Adrenal gland (tissue), 12 donors: ENCODE results near the gene GRIK5. TPM values are rescaled to one million over a fixed set of nuclear protein-coding genes. Genes with fewer than 3 reads are reported as not detected.

Source experiments
- DNase-seq, 7 donors: peaks; one replicate each; pipeline ENCODE4 v3.0.0-alpha.2; 2019 to 2020
- H3K27ac ChIP-seq, 5 donors: fragments of 200-600 bp; sonication (generic) in 4 of 5; 1 replicate in 3 of 5; 2 replicates in 2 of 5; pipeline versions ENCODE4 v1.5.1 to v1.8.0; 2016 to 2020; ENCODE audit warnings: mild to moderate bottlenecking in 1 of 5
- H3K27me3 ChIP-seq: fragments of 200-600 bp; 2 replicates; pipeline ENCODE4 v1.8.0; 2021
- H3K36me3 ChIP-seq, 2 donors: fragments of 200-600 bp; replicated peaks in 1 of 2; 1 replicate in 1 of 2; 2 replicates in 1 of 2; pipeline versions ENCODE4 v1.5.1 to v1.8.0; 2018 to 2022
- H3K4me1 ChIP-seq, 2 donors: fragments of 200-600 bp; replicated peaks in 1 of 2; 1 replicate in 1 of 2; 2 replicates in 1 of 2; pipeline versions ENCODE4 v1.5.1 to v1.8.0; 2018 to 2021
- H3K4me3 ChIP-seq, 4 donors: fragments of 200-600 bp; sonication (generic) in 3 of 4; one replicate each; pipeline ENCODE4 v1.5.1; 2016 to 2018
- H3K9me3 ChIP-seq, 3 donors: fragments of 200-600 bp; sonication (generic) in 1 of 3; replicated peaks in 1 of 3; 1 replicate in 2 of 3; 2 replicates in 1 of 3; pipeline versions ENCODE4 v1.5.1 to v1.8.0; 2016 to 2021
- CTCF ChIP-seq, 6 experiments: fragments of 450-650 bp in 4 of 6; fragments of 200-600 bp in 2 of 6; sonication (generic) in 1 of 6; IDR thresholded peaks; 1 replicate in 5 of 6; 2 replicates in 1 of 6; pipeline versions ENCODE4 v1.5.1 to v1.8.0; 2016 to 2021; ENCODE audit warnings: antibody characterized with exemption in 6 of 6, mild to moderate bottlenecking in 2 of 6, moderate library complexity in 1 of 6
- POLR2A ChIP-seq, 2 donors: fragments of 450-650 bp; IDR thresholded peaks; one replicate each; pipeline ENCODE4 v1.6.1; 2017; ENCODE audit warnings: antibody characterized with exemption in 2 of 2, mild to moderate bottlenecking in 2 of 2, moderate library complexity in 1 of 2
- WGBS, 4 donors: extraction: QIAGEN DNeasy Blood & Tissue Kit in 2 of 4; methylation state at CpG; one replicate each; pipeline versions ENCODE4 v1.1.5 to v1.1.7; 2013 to 2017; 5-methylcytosine and 5-hydroxymethylcytosine counted together
- intact Hi-C, 2 donors: fragments of 100-400 bp; cut with DNase I; formaldehyde crosslinking; loops; one replicate each; pipeline versions ENCODE4 v1.14.1 to v1.15.0; 2022 to 2023
- polyA plus RNA-seq, 3 donors: library from polyadenylated mRNA; stranded (reverse); fragments of 200-250 nt in 2 of 3; fragments of 350-450 nt in 1 of 3; fragmentation: Illumina TruSeq in 1 of 3; extraction: RNeasy Lipid Tissue Mini Kit (QIAGEN cat#74804) in 1 of 3; gene quantifications; one replicate each; pipeline ENCODE4 v1.2.3, GENCODE V29; 2013 to 2014
- total RNA-seq, 9 donors: library from RNA; depleted of rRNA in 4 of 9; stranded (reverse); fragments of >200 nt in 4 of 9; fragments of 120-200 nt in 1 of 9; fragmentation: NEBNext Ultra II Directional in 1 of 9; extraction: Animal tissue kit (Norgen Biotek cat#: 25700) in 1 of 9; gene quantifications; one replicate each; pipeline versions ENCODE4 v1.1.0 to v1.2.4, GENCODE V29; 2013 to 2023
- donor health status: healthy with polysubstance abuse.
- donor health status: Bipolar disorder and iron deficiency.
- donor health status: DM: yes; HTN: yes; CAD: no.
- donor health status: DM: no; HTN: no; CAD: no.
- donor health status: DM: no; HTN: no; CAD: no.
- donor health status: DM: yes; HTN: yes; CAD: no.

GRIK5 gene
- total and polyA plus RNA-seq, 12 donors: 0.24 to 11.9 (median 2.3) TPM; not detected in 1

- H3K4me1 ChIP-seq: peaks cover 0 to 7% of the 10 kb centered on the region in 2 donors
- peaks cover 26% of the 10 kb centered on the region for H3K27me3 ChIP-seq
- no peaks in the 10 kb centered on the region for H3K9me3 ChIP-seq
- H3K36me3 ChIP-seq: no peaks in the 10 kb centered on the region
- no peak for DNase-seq
- no peak for TF ChIP-seq CTCF (IDR thresholded peaks at IDR 0.05)
- no peak overlapping the region for H3K4me3 ChIP-seq
- no peak overlapping the region for H3K27ac ChIP-seq
- WGBS, 4 donors: 80 to 89% (median 84%) methylated on average over 4 of the region's 4 CpGs
- intact Hi-C loops: no loop called here
These were observed 80.0 kb downstream of the GRIK5 start for GRCh38 chr19:41990028-41990427.

GRCh38 chr19:41988947-41989346, 81.1 kb downstream of the GRIK5 start:
- no peak overlapping the region for H3K27ac ChIP-seq
- intact Hi-C loops: no loop called here
- whole genome bisulfite sequencing, 4 donors: 82 to 88% (median 85%) methylated on average over 9 of the region's 9 CpGs
- H3K36me3 ChIP-seq: no peaks in the 10 kb centered on the region
- TF ChIP-seq POLR2A (IDR thresholded peaks at IDR 0.05) (no peak), CTCF (IDR thresholded peaks at IDR 0.05) (no peak)
- H3K4me3 ChIP-seq: no peak overlapping the region
- H3K9me3 ChIP-seq: no peaks in the 10 kb centered on the region
- H3K27me3 ChIP-seq: peaks cover 18% of the 10 kb centered on the region
- DNase-seq: no peak
- H3K4me1 ChIP-seq: peaks cover 0 to 4% of the 10 kb centered on the region in 2 donors

GRCh38 chr19:41987141-41987860, 82.7 kb downstream of the GRIK5 start:
- no peaks in the 10 kb centered on the region for H3K4me1 ChIP-seq
- TF ChIP-seq POLR2A (IDR thresholded peaks at IDR 0.05) (no peak), CTCF (IDR thresholded peaks at IDR 0.05) (no peak)
- peaks cover 12% of the 10 kb centered on the region for H3K27me3 ChIP-seq
- DNase-seq: no peak
- H3K27ac ChIP-seq: no peak overlapping the region
- WGBS, 4 donors: 67 to 100% (median 83%) methylated on average over 2 to 10 of the region's 10 CpGs
- no peak overlapping the region for H3K4me3 ChIP-seq
- intact Hi-C loops: no loop called here
- H3K36me3 ChIP-seq: no peaks in the 10 kb centered on the region
- no peaks in the 10 kb centered on the region for H3K9me3 ChIP-seq

GRCh38 chr19:41984961-41985360, 85.0 kb downstream of the GRIK5 start:
- DNase-seq: no peak
- Histone ChIP-seq H3K4me3 (no peak overlapping the region), H3K4me1 (no peaks in the 10 kb centered on the region), H3K36me3 (no peaks in the 10 kb centered on the region), H3K27me3 (no peaks in the 10 kb centered on the region), H3K9me3 (no peaks in the 10 kb centered on the region), H3K27ac (no peak overlapping the region)
- TF ChIP-seq POLR2A (IDR thresholded peaks at IDR 0.05): no peak
- TF ChIP-seq CTCF (IDR thresholded peaks at IDR 0.05): no peak
- intact Hi-C loops: no loop called here
- WGBS, 4 donors: 84 to 97% (median 92%) methylated on average over 6 to 17 of the region's 17 CpGs
